ENCODE data around the gene DMXL1. TPM values are rescaled to one million over a fixed set of nuclear protein-coding genes. Genes with fewer than 3 reads are reported as not detected.

DMXL1 gene
- total RNA-seq, 3 donors from 2014 or later (not counting 1 experiment from before 2014, with no cell fraction given), result 36.7 to 43.0 (median 39.9) TPM

- no peaks in the 10 kb centered on the region for H3K36me3 Mint-ChIP-seq
- H3K27me3 Mint-ChIP-seq (ENCODE audit: low read depth in 2 of 2), result no peaks in the 10 kb centered on the region
- Histone ChIP-seq H3K27me3 (ENCODE audit: control insufficient read depth, insufficient read depth, low read length) (no peaks in the 10 kb centered on the region), H3K9me3 (ENCODE audit: control insufficient read depth, insufficient read depth, low read length) (no peaks in the 10 kb centered on the region), H3K27ac (ENCODE audit: low read length) (no peak overlapping the region), H3K36me3 (ENCODE audit: control insufficient read depth, insufficient read depth, low read length) (no peaks in the 10 kb centered on the region), H3K4me1 (ENCODE audit: control insufficient read depth, insufficient read depth, low read length) (no peaks in the 10 kb centered on the region), H3K4me3 (ENCODE audit: low read length) (no peak overlapping the region)
- H3K4me3 Mint-ChIP-seq, result no peak overlapping the region
- TF ChIP-seq CTCF (IDR thresholded peaks at IDR 0.05), result no peak
- H3K4me1 Mint-ChIP-seq, result no peaks in the 10 kb centered on the region
- DNase-seq (no peak), ATAC-seq (no peak)
- intact Hi-C loops (cut with micrococcal nuclease), result no loop called here
- no peaks in the 10 kb centered on the region for H3K9me3 Mint-ChIP-seq
- no peak overlapping the region for H3K27ac Mint-ChIP-seq
- WGBS (ENCODE audit: insufficient coverage), result 77% methylated on average over 6 of the region's 7 CpGs
Measured at GRCh38 chr5:119049824-119050449, 20.9 kb upstream of the DMXL1 start.

GRCh38 chr5:119054101-119054500 is 16.8 kb upstream of the DMXL1 start:
- H3K27ac ChIP-seq (ENCODE audit: low read length), result no peak overlapping the region
- no peak for TF ChIP-seq CTCF (IDR thresholded peaks at IDR 0.05)
- no peak overlapping the region for H3K4me3 Mint-ChIP-seq
- WGBS (ENCODE audit: insufficient coverage), result 100% methylated on average over 2 of the region's 2 CpGs
- no peaks in the 10 kb centered on the region for H3K9me3 Mint-ChIP-seq
- H3K4me3 ChIP-seq (ENCODE audit: low read length), result no peak overlapping the region
- no peaks in the 10 kb centered on the region for H3K4me1 Mint-ChIP-seq
- H3K9me3 ChIP-seq (ENCODE audit: control insufficient read depth, insufficient read depth, low read length), result no peaks in the 10 kb centered on the region
- DNase-seq, result no peak
- no peaks in the 10 kb centered on the region for H3K36me3 Mint-ChIP-seq
- H3K36me3 ChIP-seq (ENCODE audit: control insufficient read depth, insufficient read depth, low read length), result no peaks in the 10 kb centered on the region
- H3K27me3 ChIP-seq (ENCODE audit: control insufficient read depth, insufficient read depth, low read length), result no peaks in the 10 kb centered on the region
- no peak for ATAC-seq
- H3K27me3 Mint-ChIP-seq (ENCODE audit: low read depth in 2 of 2), result no peaks in the 10 kb centered on the region
- no peak overlapping the region for H3K27ac Mint-ChIP-seq
- H3K4me1 ChIP-seq (ENCODE audit: control insufficient read depth, insufficient read depth, low read length), result no peaks in the 10 kb centered on the region
- intact Hi-C loops (cut with micrococcal nuclease), result no loop called here

- no peak overlapping the region for H3K4me3 ChIP-seq (ENCODE audit: low read length)
- H3K27me3 ChIP-seq (ENCODE audit: control insufficient read depth, insufficient read depth, low read length), result no peaks in the 10 kb centered on the region
- H3K36me3 ChIP-seq (ENCODE audit: control insufficient read depth, insufficient read depth, low read length), result no peaks in the 10 kb centered on the region
- WGBS (ENCODE audit: insufficient coverage), result 91% methylated on average over 2 of the region's 2 CpGs
- intact Hi-C loops (cut with micrococcal nuclease), result no loop called here
- H3K9me3 ChIP-seq (ENCODE audit: control insufficient read depth, insufficient read depth, low read length), result no peaks in the 10 kb centered on the region
- no peaks in the 10 kb centered on the region for H3K4me1 Mint-ChIP-seq
- DNase-seq (no peak), ATAC-seq (no peak)
- H3K36me3 Mint-ChIP-seq, result no peaks in the 10 kb centered on the region
- no peaks in the 10 kb centered on the region for H3K27me3 Mint-ChIP-seq (ENCODE audit: low read depth in 2 of 2)
- no peak overlapping the region for H3K4me3 Mint-ChIP-seq
- H3K9me3 Mint-ChIP-seq, result no peaks in the 10 kb centered on the region
- H3K27ac Mint-ChIP-seq, result no peak overlapping the region
- no peaks in the 10 kb centered on the region for H3K4me1 ChIP-seq (ENCODE audit: control insufficient read depth, insufficient read depth, low read length)
- TF ChIP-seq CTCF (IDR thresholded peaks at IDR 0.05), result no peak
- H3K27ac ChIP-seq (ENCODE audit: low read length), result no peak overlapping the region
Measured at GRCh38 chr5:119055294-119055693, 15.6 kb upstream of the DMXL1 start.

GRCh38 chr5:119058979-119059529 is 11.8 kb upstream of the DMXL1 start:
- Mint-ChIP-seq H3K27ac (no peak overlapping the region), H3K36me3 (no peaks in the 10 kb centered on the region), H3K27me3 (ENCODE audit: low read depth in 2 of 2) (no peaks in the 10 kb centered on the region), H3K4me1 (peaks cover 6 to 7% of the 10 kb centered on the region in 2 donors), H3K4me3 (no peak overlapping the region), H3K9me3 (no peaks in the 10 kb centered on the region)
- ATAC-seq (no peak), DNase-seq (no peak)
- Histone ChIP-seq H3K4me3 (ENCODE audit: low read length) (no peak overlapping the region), H3K36me3 (ENCODE audit: control insufficient read depth, insufficient read depth, low read length) (no peaks in the 10 kb centered on the region), H3K4me1 (ENCODE audit: control insufficient read depth, insufficient read depth, low read length) (no peaks in the 10 kb centered on the region), H3K27me3 (ENCODE audit: control insufficient read depth, insufficient read depth, low read length) (no peaks in the 10 kb centered on the region), H3K27ac (ENCODE audit: low read length) (no peak overlapping the region), H3K9me3 (ENCODE audit: control insufficient read depth, insufficient read depth, low read length) (no peaks in the 10 kb centered on the region)
- no peak for TF ChIP-seq CTCF (IDR thresholded peaks at IDR 0.05)
- intact Hi-C loops (cut with micrococcal nuclease), result no loop called here
